Mucosa of stomach (tissue), 1 donor: Measurements from ENCODE around the gene BHMT2.

ENCODE experiments used
- H3K27me3 ChIP-seq: one replicate; pipeline ENCODE4 v1.7.0; 2013; ENCODE audit warnings: mild to moderate bottlenecking, low read length; ENCODE audit not compliant: control insufficient read depth, insufficient read depth
- H3K36me3 ChIP-seq: one replicate; pipeline ENCODE4 v1.7.0; 2013; ENCODE audit warnings: low read length; ENCODE audit not compliant: control insufficient read depth, insufficient read depth
- H3K4me1 ChIP-seq: one replicate; pipeline ENCODE4 v1.7.0; 2013; ENCODE audit warnings: mild to moderate bottlenecking, low read length; ENCODE audit not compliant: control insufficient read depth, insufficient read depth
- H3K4me3 ChIP-seq: one replicate; pipeline ENCODE4 v1.7.0; 2013; ENCODE audit warnings: low read length
- H3K9ac ChIP-seq: one replicate; pipeline ENCODE4 v1.7.0; 2013; ENCODE audit warnings: mild to moderate bottlenecking, low read length, moderate library complexity
- H3K9me3 ChIP-seq: one replicate; pipeline ENCODE4 v1.7.0; 2013; ENCODE audit warnings: mild to moderate bottlenecking, low read length, moderate library complexity; ENCODE audit not compliant: control insufficient read depth
- donor health status: Pancreatic carcinoma.

BHMT2 gene

GRCh38 chr5:79108792-79109191 lies 39.2 kb downstream of the BHMT2 start:
- no peaks in the 10 kb centered on the region for H3K9me3 ChIP-seq
- H3K27me3 ChIP-seq, result peaks cover 21% of the 10 kb centered on the region
- H3K9ac ChIP-seq, result no peak overlapping the region
- H3K4me3 ChIP-seq, result no peak overlapping the region
- H3K4me1 ChIP-seq, result peaks cover 13% of the 10 kb centered on the region
- no peaks in the 10 kb centered on the region for H3K36me3 ChIP-seq

- Histone ChIP-seq H3K4me1 (peaks cover 13% of the 10 kb centered on the region), H3K36me3 (no peaks in the 10 kb centered on the region), H3K9ac (no peak overlapping the region), H3K27me3 (peaks cover 21% of the 10 kb centered on the region), H3K9me3 (no peaks in the 10 kb centered on the region), H3K4me3 (no peak overlapping the region)
Observed at GRCh38 chr5:79109527-79110492, 40.2 kb downstream of the BHMT2 start.

DNA sequence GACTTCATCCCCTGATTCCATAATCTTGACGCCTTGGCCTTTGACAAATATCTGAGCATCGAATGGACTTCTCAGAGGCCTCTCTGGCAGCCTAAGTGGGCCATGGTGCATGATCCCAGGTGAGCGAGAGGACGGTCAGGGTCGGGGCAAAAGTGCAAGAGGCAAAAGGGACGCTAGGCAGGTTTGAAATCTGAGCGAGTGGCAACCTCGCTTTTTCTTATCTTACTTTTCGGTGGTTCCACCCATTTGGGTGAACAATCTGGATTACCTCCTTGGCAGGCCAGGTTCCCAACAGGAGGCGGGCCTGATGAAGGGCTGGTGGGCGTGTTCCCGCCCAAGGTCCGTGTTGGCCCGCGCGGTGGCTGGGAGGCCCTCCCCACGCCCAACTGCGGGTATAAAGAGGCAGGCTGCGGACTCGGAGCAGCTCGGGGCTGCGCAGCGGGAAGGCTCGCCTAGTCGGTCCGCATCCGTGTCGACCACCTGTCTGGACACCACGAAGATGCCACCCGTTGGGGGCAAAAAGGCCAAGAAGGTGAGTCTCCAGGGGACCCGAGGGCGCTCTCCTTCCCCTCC lies 41.9 kb downstream of the BHMT2 start, which contains the start of gene BHMT:
BHMT (plus strand) TSS at position 423 of the 573 bp plus-strand sequence; CDS start at position 500, 77 bp downstream.
- H3K4me3 ChIP-seq, result no peak within 1 kb of the TSS
- H3K36me3 ChIP-seq, result no peaks in the 10 kb centered on the region
- H3K9ac ChIP-seq, result no peak within 1 kb of the TSS
- peaks cover 13% of the 10 kb centered on the region for H3K4me1 ChIP-seq
- H3K27me3 ChIP-seq, result peaks cover 21% of the 10 kb centered on the region
- H3K9me3 ChIP-seq, result no peaks in the 10 kb centered on the region

DNA sequence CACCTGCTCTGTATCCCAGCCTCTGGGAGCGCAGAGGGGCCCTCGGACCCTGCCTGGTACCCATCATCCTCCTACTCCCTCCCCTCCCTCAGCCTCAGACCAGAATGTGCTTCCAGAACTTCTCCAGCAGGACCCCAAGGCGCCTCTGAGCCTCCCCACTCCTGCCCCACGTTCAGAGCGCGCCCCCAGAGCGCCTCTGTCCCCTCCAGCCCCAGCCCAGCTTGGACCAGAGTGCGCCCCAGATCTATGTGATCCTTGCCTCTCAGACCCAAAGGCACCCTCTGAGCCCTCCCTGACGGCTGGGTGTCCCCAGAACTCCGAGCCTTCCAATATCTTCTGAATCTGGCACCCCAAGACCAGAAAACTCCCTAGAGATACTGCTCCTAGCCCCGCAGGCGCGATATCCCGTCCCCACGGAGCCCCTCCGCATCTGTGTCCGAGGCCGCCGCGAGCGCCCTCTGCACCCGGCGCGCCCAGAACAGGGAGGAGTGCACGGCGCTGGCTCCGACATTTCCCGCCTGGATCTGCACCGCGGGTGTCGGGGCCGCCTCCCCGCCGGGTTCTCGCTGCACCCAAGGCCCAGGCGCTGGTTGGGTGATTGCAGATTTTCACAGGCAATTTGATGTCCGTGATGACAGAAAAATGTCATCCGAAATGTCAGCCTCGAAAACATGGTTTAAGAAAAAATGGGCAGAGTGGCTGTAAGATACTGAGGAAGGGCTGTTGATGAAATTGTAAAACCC lies 42.6 kb downstream of the BHMT2 start:
- no peaks in the 10 kb centered on the region for H3K36me3 ChIP-seq
- H3K4me3 ChIP-seq, result no peak overlapping the region
- H3K27me3 ChIP-seq, result peaks cover 21% of the 10 kb centered on the region
- peaks cover 13% of the 10 kb centered on the region for H3K4me1 ChIP-seq
- H3K9me3 ChIP-seq, result no peaks in the 10 kb centered on the region
- H3K9ac ChIP-seq, result no peak overlapping the region

DNA sequence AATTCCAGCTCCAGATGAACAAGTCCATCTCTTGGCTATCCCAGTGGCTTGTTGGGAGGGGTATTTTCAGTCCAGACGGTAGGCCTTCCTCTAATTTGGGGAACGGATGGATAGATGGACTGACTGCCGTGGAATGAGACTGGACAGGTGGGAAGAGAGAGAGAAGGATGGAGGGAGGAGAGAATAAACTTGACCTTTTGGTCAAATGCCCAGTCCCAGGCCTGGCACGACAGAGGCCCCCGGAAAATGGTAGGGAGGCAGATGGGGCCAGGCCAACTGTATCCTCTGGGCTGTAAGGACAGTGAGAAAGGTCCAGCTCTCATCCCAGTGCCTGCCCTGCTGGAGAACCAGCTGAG lies 43.1 kb downstream of the BHMT2 start:
- H3K36me3 ChIP-seq, result no peaks in the 10 kb centered on the region
- no peak overlapping the region for H3K4me3 ChIP-seq
- peaks cover 21% of the 10 kb centered on the region for H3K27me3 ChIP-seq
- H3K9ac ChIP-seq, result no peak overlapping the region
- no peaks in the 10 kb centered on the region for H3K9me3 ChIP-seq
- H3K4me1 ChIP-seq, result peaks cover 13% of the 10 kb centered on the region

DNA sequence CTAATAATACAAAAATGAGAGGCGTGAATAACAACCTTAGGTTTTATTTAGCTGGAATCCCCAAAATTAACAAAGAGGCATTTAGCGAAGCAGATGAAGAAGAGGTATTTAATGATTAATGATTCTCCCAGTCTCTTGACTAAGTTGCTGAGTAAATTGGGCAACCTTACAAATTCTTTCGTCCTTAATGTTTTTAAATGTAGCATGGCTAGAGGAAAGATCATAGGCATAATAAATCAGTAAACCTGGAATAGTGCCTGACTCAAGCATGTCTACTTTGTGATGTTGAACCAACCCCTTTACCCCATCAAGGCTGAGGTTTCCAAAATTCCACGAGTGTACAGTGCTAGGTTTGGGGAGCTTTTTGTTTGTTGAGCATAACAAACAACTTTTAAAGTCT lies 49.9 kb downstream of the BHMT2 start:
- Histone ChIP-seq H3K4me1 (no peaks in the 10 kb centered on the region), H3K36me3 (no peaks in the 10 kb centered on the region), H3K9ac (no peak overlapping the region), H3K27me3 (no peaks in the 10 kb centered on the region), H3K4me3 (no peak overlapping the region), H3K9me3 (no peaks in the 10 kb centered on the region)

DNA sequence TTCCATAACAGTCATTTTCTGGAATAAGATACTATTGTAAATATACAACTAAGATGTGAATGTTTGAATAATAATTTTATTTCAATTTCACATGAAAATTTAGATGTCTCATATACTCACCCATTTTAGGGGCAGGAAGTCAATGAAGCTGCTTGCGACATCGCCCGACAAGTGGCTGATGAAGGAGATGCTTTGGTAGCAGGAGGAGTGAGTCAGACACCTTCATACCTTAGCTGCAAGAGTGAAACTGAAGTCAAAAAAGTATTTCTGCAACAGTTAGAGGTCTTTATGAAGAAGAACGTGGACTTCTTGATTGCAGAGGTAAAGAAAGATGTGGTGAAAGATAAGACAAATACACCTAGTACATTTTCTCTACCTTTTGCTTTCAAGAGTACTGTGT lies 50.7 kb downstream of the BHMT2 start:
- Histone ChIP-seq H3K4me3 (no peak overlapping the region), H3K4me1 (no peaks in the 10 kb centered on the region), H3K27me3 (no peaks in the 10 kb centered on the region), H3K9ac (no peak overlapping the region), H3K36me3 (no peaks in the 10 kb centered on the region), H3K9me3 (no peaks in the 10 kb centered on the region)

GRCh38 chr5:79122973-79123372 lies 53.4 kb downstream of the BHMT2 start:
- Histone ChIP-seq H3K9ac (no peak overlapping the region), H3K36me3 (no peaks in the 10 kb centered on the region), H3K9me3 (no peaks in the 10 kb centered on the region), H3K4me1 (no peaks in the 10 kb centered on the region), H3K4me3 (no peak overlapping the region), H3K27me3 (no peaks in the 10 kb centered on the region)

- no peaks in the 10 kb centered on the region for H3K9me3 ChIP-seq
- no peak overlapping the region for H3K4me3 ChIP-seq
- no peak overlapping the region for H3K9ac ChIP-seq
- no peaks in the 10 kb centered on the region for H3K36me3 ChIP-seq
- H3K27me3 ChIP-seq, result no peaks in the 10 kb centered on the region
- H3K4me1 ChIP-seq, result no peaks in the 10 kb centered on the region
Observed at GRCh38 chr5:79124607-79125006, 55.0 kb downstream of the BHMT2 start.

DNA sequence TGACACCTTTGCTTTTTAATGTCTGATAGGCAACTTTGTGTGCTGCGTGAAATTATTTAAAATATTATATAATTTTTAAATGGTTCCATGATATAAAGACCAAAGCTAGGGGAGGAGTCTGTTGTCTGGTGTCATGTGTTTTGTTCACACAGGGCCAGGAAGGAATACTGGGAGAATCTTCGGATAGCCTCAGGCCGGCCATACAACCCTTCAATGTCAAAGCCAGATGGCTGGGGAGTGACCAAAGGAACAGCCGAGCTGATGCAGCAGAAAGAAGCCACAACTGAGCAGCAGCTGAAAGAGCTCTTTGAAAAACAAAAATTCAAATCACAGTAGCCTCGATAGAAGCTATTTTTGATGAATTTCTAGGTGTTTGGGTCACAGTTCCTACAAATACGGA lies 61.2 kb downstream of the BHMT2 start:
- Histone ChIP-seq H3K4me1 (peaks cover 12% of the 10 kb centered on the region), H3K36me3 (no peaks in the 10 kb centered on the region), H3K9me3 (no peaks in the 10 kb centered on the region), H3K9ac (no peak overlapping the region), H3K4me3 (no peak overlapping the region), H3K27me3 (no peaks in the 10 kb centered on the region)

DNA sequence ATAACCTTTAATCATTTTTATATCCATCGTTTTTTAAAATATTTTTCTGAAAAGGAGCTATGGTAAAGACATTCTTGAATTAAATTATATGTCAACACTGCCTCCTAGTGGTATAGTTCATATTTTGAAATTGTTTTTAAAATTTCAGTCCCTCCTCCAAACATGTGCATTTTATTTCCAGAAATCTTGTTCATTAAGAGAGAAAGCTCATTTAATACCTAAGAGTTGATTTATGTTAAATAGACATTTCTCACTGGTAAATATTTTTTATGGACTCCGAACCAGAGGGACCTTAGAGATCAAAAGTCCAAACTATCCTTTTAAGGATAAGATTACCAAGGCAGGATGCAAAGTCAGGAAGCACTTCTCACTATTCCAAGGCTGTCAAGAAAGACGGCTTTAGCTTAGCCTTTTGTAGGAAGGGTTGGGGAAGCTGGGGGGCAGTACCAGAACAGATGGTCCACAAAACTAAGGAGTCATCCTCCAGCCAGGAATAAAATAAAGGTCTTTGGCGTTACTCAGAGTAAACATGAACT lies 63.6 kb downstream of the BHMT2 start:
- no peak overlapping the region for H3K4me3 ChIP-seq

More for the DNA sequence above, 63.6 kb downstream of the BHMT2 start:
- Histone ChIP-seq H3K9ac (peak overlapping the region; percentile 45), H3K9me3 (no peaks in the 10 kb centered on the region), H3K36me3 (no peaks in the 10 kb centered on the region), H3K4me1 (peaks cover 12% of the 10 kb centered on the region), H3K27me3 (no peaks in the 10 kb centered on the region)
